Panc1 (cell line): ENCODE data around the gene COL23A1. TPM values are rescaled to one million over a fixed set of nuclear protein-coding genes. Genes with fewer than 3 reads are reported as not detected.

Experiments used
- ATAC-seq: fragments of 200-7000 bp; cut with Tn5 transposase; 2 replicates; pipeline ENCODE4 v1.9.1; 2020; ENCODE audit warnings: mild to moderate bottlenecking, moderate library complexity
- BruUV-seq: library from RNA; stranded (reverse); fragments of 400-500 nt; replicated peaks from 2 replicates; lab custom pipeline; 2021; lab: Mats Ljungman, UMichigan
- CTCF ChIA-PET: fragments of 300-600 bp; sonication (Branson Sonifier 250); formaldehyde crosslinking; loops from one replicate; lab custom pipeline; 2022; ENCODE audit warnings: antibody characterized with exemption; lab: Charles Lee
- POLR2A ChIA-PET: fragments of 300-600 bp; sonication (Branson Sonifier 250); formaldehyde crosslinking; loops from one replicate; lab custom pipeline; 2022; ENCODE audit warnings: antibody characterized with exemption; lab: Charles Lee
- DNase-seq: peaks from one replicate; pipeline ENCODE4 v3.0.0-alpha.2; 2010; ENCODE audit warnings: low read depth, low spot score
- H3K27ac ChIP-seq: 2 replicates; pipeline ENCODE4 v1.5.1; 2011; ENCODE audit warnings: mild to moderate bottlenecking, low read length, inconsistent platforms
- H3K27me3 ChIP-seq: fragments of 200-500 bp; sonication (Bioruptor generic); 2 replicates; pipeline ENCODE4 v1.6.0; 2014; ENCODE audit warnings: low read length, inconsistent platforms; ENCODE audit not compliant: control insufficient read depth, insufficient read depth
- H3K36me3 ChIP-seq: fragments of 200-500 bp; sonication (Bioruptor generic); 2 replicates; pipeline ENCODE4 v1.5.1; 2014; ENCODE audit warnings: inconsistent platforms, mild to moderate bottlenecking, low read length, moderate library complexity; ENCODE audit not compliant: control insufficient read depth, insufficient read depth
- H3K4me1 ChIP-seq: 2 replicates; pipeline ENCODE4 v1.5.1; 2011; ENCODE audit warnings: inconsistent platforms, mild to moderate bottlenecking, low read length, moderate library complexity; ENCODE audit not compliant: control insufficient read depth, insufficient read depth
- H3K4me3 ChIP-seq, 2 experiments: 2 replicates each; pipeline ENCODE4 v1.5.1; 2011 to 2012; ENCODE audit warnings: low read depth in 2 of 2, low read length in 2 of 2, mild to moderate bottlenecking in 2 of 2, inconsistent platforms in 1 of 2, moderate library complexity in 1 of 2
- H3K9me3 ChIP-seq: fragments of 200-500 bp; sonication (Bioruptor generic); 2 replicates; pipeline ENCODE4 v1.5.1; 2014; ENCODE audit warnings: low read depth, mild to moderate bottlenecking, inconsistent platforms, low read length, moderate library complexity; ENCODE audit not compliant: control insufficient read depth, insufficient read depth
- POLR2AphosphoS5 ChIP-seq: IDR thresholded peaks from 2 replicates; pipeline ENCODE4 v1.6.1; 2012; ENCODE audit warnings: mild to moderate bottlenecking, low read depth, low read length, moderate library complexity
- REST ChIP-seq, 2 experiments: IDR thresholded peaks; 2 replicates each; pipeline ENCODE4 v1.6.1; 2011 to 2012; ENCODE audit warnings: low read depth in 2 of 2, control low read depth in 1 of 2, low read length in 1 of 2, mild to moderate bottlenecking in 1 of 2, moderate library complexity in 1 of 2; ENCODE audit not compliant: insufficient read depth in 1 of 2
- SIN3A ChIP-seq: IDR thresholded peaks from 2 replicates; pipeline ENCODE4 v1.6.1; 2012; ENCODE audit warnings: low read depth, mild to moderate bottlenecking, low read length, moderate library complexity, borderline replicate concordance; ENCODE audit not compliant: insufficient read depth
- TCF7L2 ChIP-seq: IDR thresholded peaks from 2 replicates; pipeline ENCODE4 v1.6.1; 2011; ENCODE audit warnings: mild to moderate bottlenecking, low read depth, low read length, inconsistent platforms
- in situ Hi-C: cut with HindIII; loops from 2 replicates; pipeline ENCODE4 v1.10.0; 2016; ENCODE audit warnings: low sequenced_read_pairs, low pct_unique_long_range_greater_than_20kb
- intact Hi-C: fragments of 100-400 bp; cut with micrococcal nuclease; formaldehyde crosslinking; loops from one replicate; pipeline ENCODE4 v1.10.0; 2022; ENCODE audit not compliant: unreplicated experiment
- total RNA-seq: library from RNA; stranded (reverse); gene quantifications from one replicate; pipeline ENCODE4 v1.2.1, GENCODE V29; 2021; ENCODE audit not compliant: unreplicated experiment
- TF ChIP-seq, protein P1 (sequence below): fragments of 450-650 bp; IDR thresholded peaks from 2 replicates; pipeline ENCODE4 v1.5.1; 2017; ENCODE audit warnings: mild to moderate bottlenecking

The COL23A1 gene
- total RNA-seq, 1 experiment from 2014 or later, result 0.05 TPM

GRCh38 chr5:178349075-178349511, 241.1 kb downstream of the COL23A1 start:
- intact Hi-C loops, result no loop called here
- Histone ChIP-seq H3K4me1 (no peaks in the 10 kb centered on the region), H3K36me3 (no peaks in the 10 kb centered on the region), H3K9me3 (no peaks in the 10 kb centered on the region), H3K27me3 (no peaks in the 10 kb centered on the region), H3K27ac (no peak overlapping the region), H3K4me3 (no peak overlapping the region)
- DNase-seq, result no peak
- TF ChIP-seq, protein P1, sequence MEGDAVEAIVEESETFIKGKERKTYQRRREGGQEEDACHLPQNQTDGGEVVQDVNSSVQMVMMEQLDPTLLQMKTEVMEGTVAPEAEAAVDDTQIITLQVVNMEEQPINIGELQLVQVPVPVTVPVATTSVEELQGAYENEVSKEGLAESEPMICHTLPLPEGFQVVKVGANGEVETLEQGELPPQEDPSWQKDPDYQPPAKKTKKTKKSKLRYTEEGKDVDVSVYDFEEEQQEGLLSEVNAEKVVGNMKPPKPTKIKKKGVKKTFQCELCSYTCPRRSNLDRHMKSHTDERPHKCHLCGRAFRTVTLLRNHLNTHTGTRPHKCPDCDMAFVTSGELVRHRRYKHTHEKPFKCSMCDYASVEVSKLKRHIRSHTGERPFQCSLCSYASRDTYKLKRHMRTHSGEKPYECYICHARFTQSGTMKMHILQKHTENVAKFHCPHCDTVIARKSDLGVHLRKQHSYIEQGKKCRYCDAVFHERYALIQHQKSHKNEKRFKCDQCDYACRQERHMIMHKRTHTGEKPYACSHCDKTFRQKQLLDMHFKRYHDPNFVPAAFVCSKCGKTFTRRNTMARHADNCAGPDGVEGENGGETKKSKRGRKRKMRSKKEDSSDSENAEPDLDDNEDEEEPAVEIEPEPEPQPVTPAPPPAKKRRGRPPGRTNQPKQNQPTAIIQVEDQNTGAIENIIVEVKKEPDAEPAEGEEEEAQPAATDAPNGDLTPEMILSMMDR, result no peak
- TF ChIP-seq REST (IDR thresholded peaks at IDR 0.05; ENCODE audit: insufficient read depth in 1 of 2, low read depth in 2 of 2, low read length in 1 of 2) (no peak), TCF7L2 (no peak), POLR2AphosphoS5 (no peak), SIN3A (no peak)
- CTCF ChIA-PET, result no interaction called here
- in situ Hi-C loops, result no loop called here
- ATAC-seq, result no peak
- BruUV-seq, result no TSS peak
- POLR2A ChIA-PET, result interaction anchor here (0.6 kb wide), 1 partner anchor 686 kb away, joined by 7 read pairs; no protein-coding TSS in a partner anchor

DNA sequence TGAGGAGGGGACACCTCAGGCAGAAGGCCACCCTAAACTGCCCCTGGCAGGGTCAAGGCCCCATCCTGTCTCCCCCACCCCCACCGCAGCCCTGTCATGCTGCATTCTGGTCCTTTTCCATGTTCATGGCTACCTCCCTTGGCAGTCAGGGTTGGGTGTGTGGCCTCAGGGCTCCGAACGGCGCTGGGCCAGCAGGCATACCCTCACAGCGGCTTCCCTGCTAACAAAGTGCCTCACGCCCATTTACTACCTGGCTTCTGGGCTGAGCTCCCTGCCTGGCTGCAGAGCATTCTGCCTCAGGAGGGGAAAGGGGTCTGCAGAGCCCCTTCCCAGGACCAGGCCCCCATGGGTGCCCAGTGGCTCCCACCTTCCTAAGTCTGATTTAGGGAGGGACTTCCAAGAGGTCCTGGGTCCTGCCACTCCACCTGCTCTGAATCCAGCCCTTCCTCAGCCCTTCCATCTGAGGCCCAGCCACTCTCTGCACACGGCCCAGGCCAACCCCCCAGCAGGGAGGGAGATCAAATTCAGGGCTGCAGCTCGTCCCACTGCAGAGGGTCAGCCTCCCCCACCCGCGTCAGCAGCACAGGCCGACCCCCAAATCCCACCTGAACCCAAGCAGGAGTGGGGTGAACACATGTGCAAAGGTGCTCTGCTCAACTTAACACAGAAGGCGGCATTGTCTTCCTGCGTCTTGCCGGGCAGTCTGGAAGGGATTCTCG, 241.7 kb downstream of the COL23A1 start:
- Histone ChIP-seq H3K4me3 (no peak overlapping the region), H3K4me1 (no peaks in the 10 kb centered on the region), H3K36me3 (no peaks in the 10 kb centered on the region), H3K9me3 (no peaks in the 10 kb centered on the region), H3K27me3 (no peaks in the 10 kb centered on the region), H3K27ac (no peak overlapping the region)
- ATAC-seq (no peak), DNase-seq (no peak)
- ChIA-PET CTCF (no interaction called here), POLR2A (interaction anchor here (0.6 kb wide), 1 partner anchor 686 kb away, joined by 7 read pairs; no protein-coding TSS in a partner anchor)
- TF ChIP-seq TCF7L2, result no peak
- TF ChIP-seq, protein P1, result no peak
- TF ChIP-seq SIN3A, result no peak
- no peak for TF ChIP-seq REST (IDR thresholded peaks at IDR 0.05; ENCODE audit: insufficient read depth in 1 of 2, low read depth in 2 of 2, low read length in 1 of 2)
- no peak for TF ChIP-seq POLR2AphosphoS5
- no TSS peak for BruUV-seq
- intact Hi-C loops, result no loop called here
- in situ Hi-C loops, result no loop called here
